Stimulated activated CD4-positive, alpha-beta T cell treated with anti-CD3 and anti-CD28 coated beads, Interleukin-12 subunit alpha, Interleukin-12 subunit beta, amount 100 ng/mL, for 48 hours (primary cell): ENCODE measurements around the gene TICAM2.

ENCODE experiments used
- DNase-seq, 3 donors: peaks; one replicate each; pipeline ENCODE4 v3.0.0-alpha.2; 2020; ENCODE audit warnings: low read depth in 2 of 3, low spot score in 1 of 3

Gene TICAM2

GRCh38 chr5:115541611-115542010 lies 60.7 kb downstream of the TICAM2 start:
- no peak for DNase-seq

DNA sequence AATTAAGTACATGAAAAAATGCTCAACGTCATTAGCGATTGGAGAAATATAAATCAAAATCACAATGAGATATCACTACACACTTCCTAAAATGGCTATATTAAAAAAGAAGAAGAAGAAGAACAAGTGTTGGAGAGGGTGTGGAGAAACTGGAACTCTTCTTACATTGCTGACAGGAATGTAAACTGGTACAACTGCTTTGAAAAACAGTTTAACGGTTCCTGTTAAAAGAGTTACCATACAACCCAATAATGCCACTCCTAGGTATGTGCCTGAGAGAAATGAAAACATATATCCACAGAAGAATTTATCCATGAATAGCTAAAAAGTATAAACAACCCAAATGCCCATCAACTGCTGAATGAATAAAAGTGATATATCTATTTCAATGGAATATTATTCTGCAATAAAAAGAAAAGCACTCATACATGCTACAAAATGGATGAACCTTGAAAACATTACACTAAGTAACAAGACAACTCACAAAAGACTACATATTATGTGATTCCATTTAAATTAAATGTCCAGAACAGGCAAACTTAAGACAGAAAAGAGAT lies 66.7 kb downstream of the TICAM2 start:
- DNase-seq, result no peak

- no peak for DNase-seq
These were observed 69.8 kb downstream of the TICAM2 start for GRCh38 chr5:115532517-115532916.

DNA sequence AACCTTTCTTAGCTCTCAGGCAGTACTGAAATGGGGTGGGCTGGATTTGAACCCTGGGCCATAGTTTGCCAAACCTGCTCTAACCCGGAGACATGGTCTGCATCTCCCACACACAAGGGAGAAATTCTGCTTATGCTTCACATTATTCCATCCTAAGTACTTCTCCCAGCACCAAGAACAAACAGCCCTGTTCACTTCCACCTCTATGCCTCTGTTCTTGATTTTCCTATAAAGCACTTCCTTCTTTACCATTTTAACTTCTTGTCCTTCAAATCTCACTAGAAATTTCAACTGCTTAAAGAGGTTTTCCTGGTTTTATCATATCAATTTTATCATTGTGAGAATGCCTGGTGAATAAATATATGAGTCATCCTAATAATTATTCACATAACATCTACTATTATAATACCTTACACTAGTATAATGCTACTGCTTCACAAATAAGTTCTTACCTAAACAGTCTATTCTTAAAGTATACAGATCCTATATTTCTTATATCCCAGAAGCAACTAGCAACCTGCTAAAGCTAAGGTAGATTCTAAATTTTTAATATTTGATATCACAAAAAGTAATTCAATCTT lies 70.4 kb downstream of the TICAM2 start:
- DNase-seq, result no peak

GRCh38 chr5:115531380-115531779 lies 70.9 kb downstream of the TICAM2 start:
- DNase-seq, result no peak

DNA sequence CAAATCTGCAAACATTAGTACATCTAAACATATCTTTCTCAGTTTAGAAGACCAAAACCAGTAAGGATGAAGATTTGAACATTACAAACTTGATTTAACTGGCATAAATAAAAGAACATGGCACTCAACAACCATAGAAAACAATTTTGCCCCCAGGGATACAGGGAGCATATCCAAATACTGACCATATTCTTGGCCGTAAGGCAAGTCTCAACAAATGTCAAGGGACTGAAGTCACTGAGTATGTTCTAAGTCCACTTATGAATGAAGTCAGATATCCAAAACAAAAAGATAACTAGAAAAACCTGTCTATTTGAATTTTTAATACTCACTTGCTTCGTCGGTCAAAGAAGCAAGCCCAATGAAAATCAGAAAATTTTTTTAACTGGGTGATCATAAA lies 71.9 kb downstream of the TICAM2 start:
- no peak for DNase-seq
